Kidney (tissue), 14 donors: Measurements from ENCODE around the gene SLC7A5. TPM values are rescaled to one million over a fixed set of nuclear protein-coding genes. Genes with fewer than 3 reads are reported as not detected.

Experiments used
- DNase-seq, 5 donors: peaks; one replicate each; pipeline ENCODE4 v3.0.0-alpha.2; 2013 to 2020
- FAIRE-seq: peaks from 2 replicates; lab custom pipeline; 2012; peaks lifted over from hg19 to GRCh38; lab: Jason Lieb, UNC
- H3K27ac ChIP-seq, 2 donors: one replicate each; pipeline ENCODE4 v1.7.0; 2013; ENCODE audit warnings: low read depth in 2 of 2, low read length in 2 of 2, inconsistent platforms in 1 of 2
- H3K27me3 ChIP-seq: one replicate; pipeline ENCODE4 v1.7.1; 2013; ENCODE audit warnings: low read length, inconsistent platforms; ENCODE audit not compliant: control insufficient read depth, insufficient read depth
- H3K36me3 ChIP-seq, 3 donors: one replicate each; pipeline versions ENCODE4 v1.7.0 to v1.7.1; 2013; ENCODE audit warnings: low read length in 3 of 3, control low read depth in 1 of 3, inconsistent platforms in 1 of 3; ENCODE audit not compliant: insufficient read depth in 3 of 3, control insufficient read depth in 2 of 3
- H3K4me1 ChIP-seq, 3 donors: one replicate each; pipeline versions ENCODE4 v1.7.0 to v1.7.1; 2013; ENCODE audit warnings: low read length in 3 of 3, inconsistent platforms in 1 of 3, low read depth in 1 of 3; ENCODE audit not compliant: control insufficient read depth in 2 of 3, insufficient read depth in 2 of 3
- H3K4me3 ChIP-seq, 3 donors: one replicate each; pipeline versions ENCODE4 v1.7.0 to v1.8.1; 2013; ENCODE audit warnings: low read length in 3 of 3, control low read depth in 1 of 3, inconsistent platforms in 1 of 3
- H3K9ac ChIP-seq, 3 donors: one replicate each; pipeline versions ENCODE4 v1.7.0 to v1.7.1; 2013; ENCODE audit warnings: low read length in 3 of 3, control low read depth in 1 of 3, inconsistent platforms in 1 of 3
- H3K9me3 ChIP-seq, 3 donors: one replicate each; pipeline versions ENCODE4 v1.7.0 to v1.7.1; 2013; ENCODE audit warnings: low read length in 3 of 3, control low read depth in 1 of 3, inconsistent platforms in 1 of 3; ENCODE audit not compliant: control insufficient read depth in 2 of 3, insufficient read depth in 1 of 3
- intact Hi-C: fragments of 100-400 bp; cut with DNase I; formaldehyde crosslinking; loops from one replicate; pipeline ENCODE4 v1.11.1; 2022
- polyA plus RNA-seq: library from polyadenylated mRNA; stranded (reverse); fragments of 350-450 nt; fragmentation: Illumina TruSeq; extraction: RNeasy Lipid Tissue Mini Kit (QIAGEN cat#74804); gene quantifications from one replicate; pipeline ENCODE4 v1.2.3, GENCODE V29; 2014; ENCODE audit warnings: low read depth, low replicate concordance; ENCODE audit not compliant: insufficient read depth
- total RNA-seq: library from RNA; stranded (reverse); fragmentation: NEBNext Ultra II Directional; extraction: Animal tissue kit (Norgen Biotek cat#: 25700); gene quantifications from one replicate; pipeline ENCODE4 v1.2.1, GENCODE V29; 2021
- TF ChIP-seq, protein P1 (sequence below): IDR thresholded peaks from 3 replicates; pipeline ENCODE4 v1.5.1; 2012; ENCODE audit warnings: mild to moderate bottlenecking, moderate library complexity, borderline replicate concordance; ENCODE audit not compliant: insufficient read depth; ENCODE audit errors: extremely low read depth
- donor health status: control.
- donor health status: control.
- donor health status: control.
- donor health status: control.
- donor health status: control.
- donor health status: DM: yes; HTN: yes; CAD: no.
- donor health status: Normal renal cell carcinoma (clear cell type).

SLC7A5 gene
- total and polyA plus RNA-seq, 2 donors from 2014 or later: 17.0 to 18.7 TPM

DNA sequence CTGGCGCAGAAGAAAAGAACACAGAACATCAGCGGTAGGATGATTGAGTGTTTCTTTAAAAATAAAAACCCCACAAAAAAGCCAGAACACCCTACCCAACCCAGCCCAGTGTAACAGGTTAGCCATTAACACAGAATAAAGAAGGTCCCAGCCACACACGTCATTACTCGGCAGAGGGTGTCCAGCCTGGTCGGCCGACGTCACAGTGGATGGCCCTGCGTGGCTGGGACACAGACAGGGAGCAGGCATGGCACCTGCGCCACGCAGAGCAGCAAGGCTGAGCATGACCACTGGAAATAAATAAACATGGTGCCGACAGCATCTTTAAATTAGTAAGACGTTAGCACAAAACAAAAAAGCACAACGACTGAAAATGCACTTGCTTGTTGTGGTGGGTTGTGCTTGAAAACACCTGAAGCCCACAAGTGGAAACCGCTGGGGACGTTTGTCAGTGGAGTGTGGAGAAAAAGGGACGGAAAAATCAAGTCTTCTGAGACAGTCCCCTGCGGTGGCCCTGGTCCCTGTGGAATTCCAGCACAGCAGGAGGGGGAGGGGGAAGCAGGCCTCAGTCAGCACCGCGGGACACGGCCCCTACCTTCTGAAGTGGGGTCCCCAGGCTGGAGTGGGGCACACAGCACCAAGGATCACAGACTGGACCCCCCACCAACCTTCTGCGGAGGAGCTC, 39.2 kb downstream of the SLC7A5 start:
- Histone ChIP-seq H3K4me3 (no peak overlapping the region), H3K27me3 (no peaks in the 10 kb centered on the region), H3K9me3 (no peaks in the 10 kb centered on the region), H3K36me3 (no peaks in the 10 kb centered on the region), H3K4me1 (no peaks in the 10 kb centered on the region), H3K9ac (no peak overlapping the region), H3K27ac (no peak overlapping the region)
- TF ChIP-seq, protein P1, sequence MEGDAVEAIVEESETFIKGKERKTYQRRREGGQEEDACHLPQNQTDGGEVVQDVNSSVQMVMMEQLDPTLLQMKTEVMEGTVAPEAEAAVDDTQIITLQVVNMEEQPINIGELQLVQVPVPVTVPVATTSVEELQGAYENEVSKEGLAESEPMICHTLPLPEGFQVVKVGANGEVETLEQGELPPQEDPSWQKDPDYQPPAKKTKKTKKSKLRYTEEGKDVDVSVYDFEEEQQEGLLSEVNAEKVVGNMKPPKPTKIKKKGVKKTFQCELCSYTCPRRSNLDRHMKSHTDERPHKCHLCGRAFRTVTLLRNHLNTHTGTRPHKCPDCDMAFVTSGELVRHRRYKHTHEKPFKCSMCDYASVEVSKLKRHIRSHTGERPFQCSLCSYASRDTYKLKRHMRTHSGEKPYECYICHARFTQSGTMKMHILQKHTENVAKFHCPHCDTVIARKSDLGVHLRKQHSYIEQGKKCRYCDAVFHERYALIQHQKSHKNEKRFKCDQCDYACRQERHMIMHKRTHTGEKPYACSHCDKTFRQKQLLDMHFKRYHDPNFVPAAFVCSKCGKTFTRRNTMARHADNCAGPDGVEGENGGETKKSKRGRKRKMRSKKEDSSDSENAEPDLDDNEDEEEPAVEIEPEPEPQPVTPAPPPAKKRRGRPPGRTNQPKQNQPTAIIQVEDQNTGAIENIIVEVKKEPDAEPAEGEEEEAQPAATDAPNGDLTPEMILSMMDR: no peak
- no peak for FAIRE-seq
- no peak for DNase-seq
- intact Hi-C loops: no loop called here

DNA sequence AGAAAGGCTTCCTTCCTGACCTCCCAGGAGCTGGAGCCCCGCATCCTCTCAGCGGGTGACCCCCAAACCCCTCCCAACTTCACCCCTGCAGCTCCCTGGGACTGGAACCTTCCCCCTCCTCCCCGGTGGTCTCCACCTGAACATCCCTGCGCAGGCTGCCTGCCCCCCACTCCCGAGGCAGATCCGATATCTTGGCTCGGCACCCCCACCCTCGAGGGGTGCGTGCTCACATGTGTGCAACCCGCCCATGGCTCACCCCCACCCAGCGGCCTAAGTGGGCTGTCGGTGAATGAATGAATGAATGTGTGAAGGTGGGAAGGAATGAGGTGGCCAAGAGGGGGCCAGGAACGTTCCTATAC, 39.7 kb downstream of the SLC7A5 start:
- H3K4me1 ChIP-seq: no peaks in the 10 kb centered on the region
- H3K27me3 ChIP-seq: no peaks in the 10 kb centered on the region
- no peak overlapping the region for H3K9ac ChIP-seq
- intact Hi-C loops: no loop called here
- TF ChIP-seq, protein P1: no peak
- DNase-seq: no peak
- H3K9me3 ChIP-seq: no peaks in the 10 kb centered on the region
- no peak overlapping the region for H3K4me3 ChIP-seq
- no peaks in the 10 kb centered on the region for H3K36me3 ChIP-seq
- H3K27ac ChIP-seq: no peak overlapping the region
- FAIRE-seq: no peak

DNA sequence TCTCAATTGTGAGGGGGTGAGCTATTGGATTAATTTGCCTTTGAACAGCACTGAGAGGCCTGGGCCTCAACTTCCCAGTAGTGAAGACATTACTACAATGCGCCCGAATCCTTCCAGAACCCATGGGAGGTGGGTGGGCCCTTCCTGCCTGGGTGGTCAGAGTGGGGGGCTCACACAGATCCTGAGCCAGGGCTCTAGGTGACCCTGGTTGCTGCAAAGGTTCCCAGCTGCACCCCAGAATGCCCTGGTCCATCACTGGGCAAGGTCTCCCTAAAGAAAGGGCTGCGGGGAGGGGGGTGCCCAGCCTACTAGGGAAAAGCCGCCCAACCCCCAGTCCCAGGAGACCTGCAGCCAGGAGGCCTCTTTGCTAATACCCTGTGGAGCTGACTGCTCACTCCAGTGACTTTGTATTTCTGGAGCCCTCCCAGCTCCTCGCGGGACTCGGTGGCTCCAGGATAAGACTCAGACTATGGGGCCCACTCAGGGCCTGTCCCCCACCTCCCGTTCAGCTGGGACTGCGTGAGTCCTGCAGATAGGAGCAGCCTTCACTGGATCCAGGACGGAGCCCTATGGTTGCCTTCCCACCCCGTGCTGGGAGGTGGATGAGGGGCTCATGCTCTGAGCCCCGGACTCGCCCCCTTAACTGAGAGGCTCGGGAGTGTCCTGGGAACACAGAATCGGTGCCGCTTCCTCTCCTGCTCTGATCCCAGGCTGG, 40.2 kb downstream of the SLC7A5 start:
- no peak for FAIRE-seq
- Histone ChIP-seq H3K27me3 (no peaks in the 10 kb centered on the region), H3K36me3 (no peaks in the 10 kb centered on the region), H3K9ac (no peak overlapping the region), H3K4me1 (no peaks in the 10 kb centered on the region), H3K27ac (no peak overlapping the region), H3K9me3 (no peaks in the 10 kb centered on the region), H3K4me3 (no peak overlapping the region)
- intact Hi-C loops: no loop called here
- no peak for DNase-seq
- TF ChIP-seq, protein P1: no peak
